ENCODE data around the gene SKAP1.
"Not testable (repeated sequence)": the region's sequence is repeated elsewhere in the genome, so short reads cannot be mapped to it uniquely, and the experiment has no call there.

Gene SKAP1

DNA sequence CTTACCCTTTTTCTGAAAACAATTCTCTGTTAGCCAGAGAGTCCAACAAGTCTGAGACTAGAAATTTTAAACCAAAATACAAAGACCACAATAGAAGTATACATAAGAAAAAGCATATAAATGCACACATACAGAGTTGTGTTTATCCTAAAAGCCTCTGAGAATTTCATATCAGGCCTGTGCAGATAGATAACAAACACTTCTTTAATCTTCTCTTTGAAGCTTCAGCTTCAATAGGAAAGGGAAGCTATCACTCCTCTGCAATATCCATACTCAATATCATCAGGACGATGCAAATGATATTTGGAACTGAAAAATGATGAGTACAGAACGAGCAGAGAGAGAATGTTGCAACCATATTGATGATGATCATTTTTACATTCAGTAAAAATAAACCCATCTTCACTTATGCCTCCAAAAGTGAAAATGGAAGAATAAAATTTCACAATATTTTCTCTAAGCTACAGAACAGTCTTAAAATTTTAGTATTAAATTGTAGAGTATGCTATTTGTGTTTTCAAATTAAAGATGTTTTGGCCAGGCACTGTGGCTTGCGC lies 61.6 kb downstream of the SKAP1 start:
- DNase-seq (ENCODE audit: extremely low read depth, low read depth), result no peak
- TF ChIP-seq, protein P1, sequence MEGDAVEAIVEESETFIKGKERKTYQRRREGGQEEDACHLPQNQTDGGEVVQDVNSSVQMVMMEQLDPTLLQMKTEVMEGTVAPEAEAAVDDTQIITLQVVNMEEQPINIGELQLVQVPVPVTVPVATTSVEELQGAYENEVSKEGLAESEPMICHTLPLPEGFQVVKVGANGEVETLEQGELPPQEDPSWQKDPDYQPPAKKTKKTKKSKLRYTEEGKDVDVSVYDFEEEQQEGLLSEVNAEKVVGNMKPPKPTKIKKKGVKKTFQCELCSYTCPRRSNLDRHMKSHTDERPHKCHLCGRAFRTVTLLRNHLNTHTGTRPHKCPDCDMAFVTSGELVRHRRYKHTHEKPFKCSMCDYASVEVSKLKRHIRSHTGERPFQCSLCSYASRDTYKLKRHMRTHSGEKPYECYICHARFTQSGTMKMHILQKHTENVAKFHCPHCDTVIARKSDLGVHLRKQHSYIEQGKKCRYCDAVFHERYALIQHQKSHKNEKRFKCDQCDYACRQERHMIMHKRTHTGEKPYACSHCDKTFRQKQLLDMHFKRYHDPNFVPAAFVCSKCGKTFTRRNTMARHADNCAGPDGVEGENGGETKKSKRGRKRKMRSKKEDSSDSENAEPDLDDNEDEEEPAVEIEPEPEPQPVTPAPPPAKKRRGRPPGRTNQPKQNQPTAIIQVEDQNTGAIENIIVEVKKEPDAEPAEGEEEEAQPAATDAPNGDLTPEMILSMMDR (IDR thresholded peaks at IDR 0.05; ENCODE audit: low read depth, low read length), result no peak

DNA sequence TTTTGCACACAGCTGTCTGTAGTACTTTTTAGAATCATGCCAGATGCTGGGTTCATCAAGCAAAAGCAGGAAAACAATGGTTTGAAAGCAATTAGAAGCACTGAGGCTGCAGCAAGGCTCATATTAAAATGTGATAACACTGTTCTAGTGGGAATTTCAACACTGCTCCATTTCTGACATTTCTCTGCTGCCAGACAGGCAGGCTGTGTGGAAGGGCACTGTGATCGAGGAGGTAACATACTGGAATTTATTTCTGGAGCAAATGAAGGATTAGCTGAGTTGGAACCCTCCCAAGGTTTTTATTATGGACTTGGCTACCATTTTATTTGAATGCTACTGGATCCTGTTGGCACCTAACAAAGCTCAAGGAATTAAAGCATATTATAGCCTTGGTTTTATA lies 66.9 kb downstream of the SKAP1 start:
- TF ChIP-seq, protein P1 (IDR thresholded peaks at IDR 0.05; ENCODE audit: low read depth, low read length), result no peak
- no peak for DNase-seq (ENCODE audit: extremely low read depth, low read depth)

GRCh38 chr17:48360861-48361633 lies 69.0 kb downstream of the SKAP1 start:
- DNase-seq (ENCODE audit: extremely low read depth, low read depth), result not testable (repeated sequence)

DNA sequence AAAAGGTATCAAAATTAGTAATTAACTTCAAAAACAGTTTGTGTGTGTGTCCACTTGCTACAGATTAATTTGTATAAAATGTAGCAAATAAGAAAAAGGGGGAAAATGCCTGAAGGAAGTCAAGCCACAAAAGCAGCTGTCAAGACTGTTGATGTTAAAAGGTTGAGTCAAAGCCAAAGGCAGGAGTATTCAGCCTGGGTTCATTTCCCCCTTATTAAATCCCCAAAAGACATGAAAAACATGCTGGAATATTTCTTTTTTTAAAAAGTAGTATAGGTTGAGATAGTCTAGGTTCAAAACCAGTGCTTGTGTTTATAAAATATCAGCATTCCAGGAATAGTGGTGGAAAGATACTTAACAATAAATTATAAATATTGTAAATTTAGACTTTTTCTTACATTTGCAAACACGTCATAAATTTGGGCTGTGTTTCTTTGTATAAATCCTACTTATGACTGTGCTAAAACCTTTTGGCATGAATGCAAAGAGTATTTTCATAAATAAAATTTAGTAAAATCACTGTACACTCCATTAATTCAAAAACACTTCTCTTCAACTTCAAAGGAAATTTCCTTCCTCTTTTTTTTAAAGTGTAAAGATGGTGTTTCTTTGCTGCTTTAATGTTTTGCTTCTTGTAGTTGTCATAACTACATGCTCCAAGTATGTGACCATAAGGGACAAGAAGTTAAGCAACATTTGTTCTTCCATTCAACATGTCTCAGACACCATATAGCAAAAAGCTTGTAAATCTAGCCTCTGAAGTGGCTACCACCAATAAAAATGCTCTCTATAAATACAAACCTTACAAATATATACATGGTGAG lies 72.0 kb downstream of the SKAP1 start:
- TF ChIP-seq, protein P1 (IDR thresholded peaks at IDR 0.05; ENCODE audit: low read depth, low read length), result no peak
- DNase-seq (ENCODE audit: extremely low read depth, low read depth), result no peak

DNA sequence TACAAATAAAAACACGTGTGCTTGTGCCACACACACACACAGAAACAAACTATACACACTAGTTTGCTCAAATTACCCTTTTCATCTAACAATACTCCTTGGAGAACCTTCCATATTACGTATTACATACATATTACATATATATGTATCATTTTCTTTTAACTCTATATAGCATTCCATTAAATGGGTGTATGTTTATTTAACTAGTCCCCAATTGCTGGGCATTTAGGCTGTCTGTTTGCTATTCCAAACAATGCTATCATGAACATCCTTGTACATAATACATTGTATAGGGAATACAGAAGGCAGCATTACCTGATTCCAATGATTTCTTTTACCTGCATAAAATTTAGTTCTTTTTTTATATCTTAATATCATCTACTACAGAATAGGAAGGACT lies 73.1 kb downstream of the SKAP1 start:
- TF ChIP-seq, protein P1 (IDR thresholded peaks at IDR 0.05; ENCODE audit: low read depth, low read length), result no peak
- no peak for DNase-seq (ENCODE audit: extremely low read depth, low read depth)

GRCh38 chr17:48352630-48353029 lies 77.4 kb downstream of the SKAP1 start:
- no peak for DNase-seq (ENCODE audit: extremely low read depth, low read depth)
- TF ChIP-seq, protein P1 (IDR thresholded peaks at IDR 0.05; ENCODE audit: low read depth, low read length), result no peak

- TF ChIP-seq, protein P1 (IDR thresholded peaks at IDR 0.05; ENCODE audit: low read depth, low read length), result peak; percentile 55
- DNase-seq (ENCODE audit: extremely low read depth, low read depth), result peak; percentile 7
These were observed 78.1 kb downstream of the SKAP1 start for GRCh38 chr17:48351911-48352332.

All from AG09319 (cell line).